DOHH2 (cell line): ENCODE data around the gene JUN.
A peak's percentile ranks its signal among the peaks of the same experiment; 100 is the strongest.

Experiments used
- H3F3A ChIP-seq: fragments of 200-600 bp; sonication (generic), shearing (Covaris generic); 2 replicates; pipeline ENCODE4 v1.6.0; 2016; ENCODE audit warnings: antibody characterized with exemption, mild to moderate bottlenecking; ENCODE audit not compliant: control insufficient read depth, insufficient read depth
- H3K27ac ChIP-seq: fragments of 200-600 bp; sonication (generic); 2 replicates; pipeline ENCODE4 v1.5.1; 2014; ENCODE audit warnings: low read depth, mild to moderate bottlenecking, low read length, moderate library complexity
- H3K27me3 ChIP-seq: fragments of 200-600 bp; sonication (generic); 2 replicates; pipeline ENCODE4 v1.6.1; 2014; ENCODE audit warnings: mild to moderate bottlenecking, low read length, mixed read lengths; ENCODE audit not compliant: control insufficient read depth
- H3K36me3 ChIP-seq: fragments of 200-600 bp; sonication (generic); 2 replicates; pipeline ENCODE4 v1.6.1; 2014; ENCODE audit warnings: mild to moderate bottlenecking, low read length, moderate library complexity, mixed read lengths; ENCODE audit not compliant: control insufficient read depth
- H3K4me1 ChIP-seq: fragments of 200-600 bp; sonication (generic); 2 replicates; pipeline ENCODE4 v1.6.1; 2014; ENCODE audit warnings: mild to moderate bottlenecking, low read length, mixed read lengths; ENCODE audit not compliant: control insufficient read depth
- H3K4me2 ChIP-seq: fragments of 200-600 bp; sonication (generic); 2 replicates; pipeline ENCODE4 v1.6.0; 2014; ENCODE audit warnings: mild to moderate bottlenecking, low read length, moderate library complexity
- H3K4me3 ChIP-seq: fragments of 200-600 bp; sonication (generic); 2 replicates; pipeline ENCODE4 v1.5.1; 2014; ENCODE audit warnings: mild to moderate bottlenecking, low read length, mixed read lengths
- H3K79me2 ChIP-seq: fragments of 200-600 bp; sonication (generic); 2 replicates; pipeline ENCODE4 v1.6.1; 2014; ENCODE audit warnings: mild to moderate bottlenecking, low read length, mixed read lengths; ENCODE audit not compliant: control insufficient read depth
- H3K9me2 ChIP-seq: fragments of 200-600 bp; sonication (generic); replicated peaks from 2 replicates; pipeline ENCODE4 v1.6.1; 2014; ENCODE audit warnings: mild to moderate bottlenecking, low read length, mixed read lengths; ENCODE audit not compliant: control insufficient read depth
- H3K9me3 ChIP-seq: fragments of 200-600 bp; sonication (generic); 2 replicates; pipeline ENCODE4 v1.6.1; 2014; ENCODE audit warnings: antibody characterized with exemption, low read length, mixed read lengths; ENCODE audit not compliant: control insufficient read depth, insufficient read depth
- H4K20me1 ChIP-seq: fragments of 200-600 bp; sonication (generic); 2 replicates; pipeline ENCODE4 v1.6.0; 2014; ENCODE audit warnings: low read depth, mild to moderate bottlenecking, antibody characterized with exemption, low read length, moderate library complexity; ENCODE audit not compliant: control insufficient read depth, insufficient read depth
- CTCF ChIP-seq: fragments of 200-600 bp; sonication (generic); IDR thresholded peaks from one replicate; pipeline ENCODE4 v1.5.1; 2014; ENCODE audit warnings: antibody characterized with exemption, mild to moderate bottlenecking, low read depth, low read length; ENCODE audit not compliant: poor library complexity, severe bottlenecking
- EZH2phosphoT487 ChIP-seq: fragments of 200-600 bp; sonication (generic); IDR thresholded peaks from 2 replicates; pipeline ENCODE4 v1.6.1; 2017; ENCODE audit warnings: borderline replicate concordance, mild to moderate bottlenecking, antibody characterized with exemption, low read length, moderate library complexity, mixed read lengths

JUN gene

GRCh38 chr1:58786927-58787245, 3.0 kb upstream of the JUN start:
- Histone ChIP-seq H3K4me1 (peaks cover 22% of the 10 kb centered on the region), H3K27ac (no peak overlapping the region), H3K9me2 (no peaks in the 10 kb centered on the region), H3K4me3 (no peak overlapping the region), H3F3A (peaks cover 8% of the 10 kb centered on the region), H3K4me2 (no peak overlapping the region), H3K36me3 (no peaks in the 10 kb centered on the region), H3K79me2 (peaks cover 5% of the 10 kb centered on the region; the same call in 1 of the 2 replicates), H3K27me3 (peaks cover 14% of the 10 kb centered on the region), H3K9me3 (0 out of 2 replicates have a peak, but pooled peaks cover 2% of the 10 kb centered on the region), H4K20me1 (peaks cover under 1% of the 10 kb centered on the region; the same call in 1 of the 2 replicates)
- TF ChIP-seq CTCF (no peak), EZH2phosphoT487 (no peak)

- Histone ChIP-seq H3K27me3 (peaks cover 18% of the 10 kb centered on the region), H3F3A (peaks cover 8% of the 10 kb centered on the region), H3K4me3 (no peak overlapping the region), H4K20me1 (peaks cover 4% of the 10 kb centered on the region; the same call in 1 of the 2 replicates), H3K9me3 (0 out of 2 replicates have a peak, but pooled peaks cover 2% of the 10 kb centered on the region), H3K4me2 (peak overlapping the region; percentile 96; the same call in 1 of the 2 replicates), H3K4me1 (peaks cover 26% of the 10 kb centered on the region), H3K36me3 (no peaks in the 10 kb centered on the region), H3K27ac (no peak overlapping the region), H3K9me2 (no peaks in the 10 kb centered on the region), H3K79me2 (peaks cover 5% of the 10 kb centered on the region; the same call in 1 of the 2 replicates)
- TF ChIP-seq CTCF, result no peak
- TF ChIP-seq EZH2phosphoT487, result no peak
These were observed 2.5 kb upstream of the JUN start for GRCh38 chr1:58786184-58786926.

- Histone ChIP-seq H4K20me1 (peaks cover 8% of the 10 kb centered on the region; the same call in 1 of the 2 replicates), H3F3A (peaks cover 8% of the 10 kb centered on the region), H3K4me1 (peaks cover 26% of the 10 kb centered on the region), H3K4me2 (peak overlapping the region; percentile 96), H3K36me3 (no peaks in the 10 kb centered on the region), H3K79me2 (peaks cover 5% of the 10 kb centered on the region; the same call in 1 of the 2 replicates), H3K9me2 (no peaks in the 10 kb centered on the region), H3K4me3 (peak overlapping the region; percentile 83), H3K27ac (peak overlapping the region; percentile 79), H3K9me3 (0 out of 2 replicates have a peak, but pooled peaks cover 2% of the 10 kb centered on the region), H3K27me3 (peaks cover 24% of the 10 kb centered on the region)
- TF ChIP-seq EZH2phosphoT487 (no peak), CTCF (no peak)
These were observed 1.7 kb upstream of the JUN start for GRCh38 chr1:58785442-58786058.
